Activated CD8-positive, alpha-beta memory T cell treated with anti-CD3 and anti-CD28 coated beads, Interleukin-2, amount 10 ng/mL, durations not matched to agents 7 days and 5 days (primary cell): ENCODE results near the gene FCMR. TPM values are rescaled to one million over a fixed set of nuclear protein-coding genes. Genes with fewer than 3 reads are reported as not detected.

Source experiments
- ATAC-seq: fragments of 150-1000 bp; cut with Tn5 transposase; one replicate; pipeline ENCODE4 v1.10.0; 2021; ENCODE audit warnings: moderate library complexity
- CTCF ChIA-PET: fragments of 350-600 bp; sonication (Branson Sonifier 250); formaldehyde crosslinking; loops from one replicate; lab custom pipeline; 2021; ENCODE audit warnings: antibody characterized with exemption; lab: Charles Lee
- DNase-seq: peaks from one replicate; pipeline ENCODE4 v3.0.0-alpha.2; 2020
- H3K27ac Mint-ChIP-seq: one replicate; pipeline ENCODE4 v1.8.0; 2021; ENCODE audit warnings: mild to moderate bottlenecking, mixed read lengths
- H3K27me3 Mint-ChIP-seq: one replicate; pipeline ENCODE4 v1.8.0; 2021; ENCODE audit warnings: mixed read lengths
- H3K36me3 Mint-ChIP-seq: one replicate; pipeline ENCODE4 v1.8.0; 2021; ENCODE audit warnings: mild to moderate bottlenecking, mixed read lengths
- H3K4me1 Mint-ChIP-seq: one replicate; pipeline ENCODE4 v1.8.0; 2021; ENCODE audit warnings: mixed read lengths
- H3K4me3 Mint-ChIP-seq: one replicate; pipeline ENCODE4 v1.8.0; 2021; ENCODE audit warnings: mild to moderate bottlenecking, moderate library complexity, mixed read lengths
- H3K9me3 Mint-ChIP-seq: one replicate; pipeline ENCODE4 v1.8.0; 2022; ENCODE audit warnings: low read depth, mixed read lengths
- total RNA-seq, 2 experiments: library from RNA; stranded (reverse); gene quantifications; one replicate each; pipeline ENCODE4 v1.2.3, GENCODE V29; 2021

Gene FCMR
- total RNA-seq, 2 experiments from 2014 or later = 33.0 to 37.2 TPM

DNA sequence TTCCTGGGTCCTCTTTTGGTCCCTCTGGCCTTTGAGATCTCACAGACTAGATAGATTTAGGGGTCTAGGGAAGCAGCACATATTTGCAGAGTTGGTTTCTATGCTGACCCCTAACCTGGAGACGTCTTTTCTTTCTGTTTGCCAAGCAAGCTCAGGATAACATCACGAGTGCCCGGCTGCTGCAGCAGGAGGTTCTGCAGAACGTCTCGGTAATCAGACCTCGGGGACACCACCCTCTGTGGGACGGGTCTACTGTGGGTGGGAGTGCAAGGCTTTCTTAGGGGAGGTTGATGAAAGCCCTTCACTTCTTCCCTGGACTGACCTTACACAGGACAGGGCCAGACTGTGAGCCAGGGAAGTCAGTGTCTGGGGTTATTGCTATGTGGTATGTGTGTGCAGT lies 21.6 kb downstream of the FCMR start:
- Mint-ChIP-seq H3K27ac (no peak overlapping the region), H3K4me3 (no peak overlapping the region), H3K27me3 (peaks cover 2% of the 10 kb centered on the region), H3K36me3 (peaks cover 13% of the 10 kb centered on the region), H3K4me1 (peaks cover 16% of the 10 kb centered on the region), H3K9me3 (no peaks in the 10 kb centered on the region)
- CTCF ChIA-PET = interaction anchor here (0.8 to 2.6 kb wide), 4 partner anchors 9 to 174 kb away, joined by 3 to 11 read pairs (median 6); no protein-coding TSS in a partner anchor
- DNase-seq = no peak
- ATAC-seq = no peak

- Mint-ChIP-seq H3K36me3 (peaks cover 10% of the 10 kb centered on the region), H3K4me3 (no peak overlapping the region), H3K4me1 (peaks cover 12% of the 10 kb centered on the region), H3K27ac (no peak overlapping the region), H3K9me3 (no peaks in the 10 kb centered on the region), H3K27me3 (peaks cover 2% of the 10 kb centered on the region)
- ATAC-seq (no peak), DNase-seq (peak; percentile 18)
- CTCF ChIA-PET = interaction anchor here (0.8 to 2.6 kb wide), 4 partner anchors 9 to 173 kb away, joined by 3 to 11 read pairs (median 6); no protein-coding TSS in a partner anchor
These were observed 22.0 kb downstream of the FCMR start for GRCh38 chr1:206899717-206900116.

- Mint-ChIP-seq H3K9me3 (no peaks in the 10 kb centered on the region), H3K27ac (no peak overlapping the region), H3K4me3 (no peak overlapping the region), H3K27me3 (peaks cover 2% of the 10 kb centered on the region), H3K4me1 (peaks cover 11% of the 10 kb centered on the region), H3K36me3 (peaks cover 5% of the 10 kb centered on the region)
- CTCF ChIA-PET = interaction anchor here (1.0 kb wide), 1 partner anchor 164 kb away, joined by 3 read pairs; no protein-coding TSS in a partner anchor
- DNase-seq (peak; percentile 31), ATAC-seq (no peak)
These were observed 22.8 kb downstream of the FCMR start for GRCh38 chr1:206898915-206899431.

DNA sequence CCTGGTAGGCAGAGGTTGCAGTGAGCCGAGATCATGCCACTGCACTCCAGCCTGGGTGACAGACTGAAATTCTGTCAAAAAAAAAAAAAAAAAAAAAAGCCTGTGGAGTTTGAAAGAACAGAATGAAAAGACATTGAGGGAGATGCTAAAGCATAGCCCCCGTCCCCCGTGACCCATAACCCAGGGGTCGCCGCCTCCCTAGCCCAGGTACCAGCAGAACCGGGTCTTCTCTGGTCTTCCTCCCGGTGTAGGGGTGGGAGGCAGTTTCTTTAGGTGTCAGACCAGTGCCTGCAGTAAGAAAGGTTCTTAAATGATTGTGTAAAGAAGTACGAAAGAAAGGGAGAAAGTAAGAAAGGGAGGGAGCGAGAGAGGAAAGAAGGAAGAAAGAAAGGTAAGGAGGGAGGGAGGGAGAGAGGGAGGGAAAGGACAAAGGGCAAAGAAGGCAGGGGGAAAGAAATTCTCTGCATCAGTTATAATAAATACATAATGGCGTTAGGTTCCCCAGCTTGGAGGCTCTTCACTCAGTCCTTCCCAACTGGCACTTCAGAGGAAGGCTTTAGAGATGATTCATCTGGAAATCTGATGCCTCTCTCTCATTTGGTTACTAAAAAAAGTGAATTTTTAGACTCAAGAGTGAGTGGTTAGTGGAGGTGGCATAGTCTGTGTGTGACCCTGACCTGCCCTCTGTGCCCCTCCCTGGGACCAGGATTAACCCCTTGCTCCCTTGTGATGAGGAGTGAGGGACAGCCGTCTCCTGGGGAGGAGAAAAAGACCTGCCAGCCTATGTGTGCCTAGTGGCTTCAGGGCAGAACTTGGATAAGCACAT lies 23.4 kb downstream of the FCMR start:
- peaks cover 2% of the 10 kb centered on the region for H3K36me3 Mint-ChIP-seq
- CTCF ChIA-PET = interaction anchor here (0.7 to 1.0 kb wide), 2 partner anchors 164 to 449 kb away, joined by 3 read pairs; no protein-coding TSS in a partner anchor
- peaks cover 11% of the 10 kb centered on the region for H3K4me1 Mint-ChIP-seq
- H3K27ac Mint-ChIP-seq = no peak overlapping the region
- H3K27me3 Mint-ChIP-seq = peaks cover 2% of the 10 kb centered on the region
- DNase-seq (peak; percentile 16), ATAC-seq (no peak)
- no peaks in the 10 kb centered on the region for H3K9me3 Mint-ChIP-seq
- no peak overlapping the region for H3K4me3 Mint-ChIP-seq

GRCh38 chr1:206897175-206897574 lies 24.6 kb downstream of the FCMR start, which contains the start of gene IL24:
Gene IL24, plus strand, starts transcription at chr1:206897443. Its CDS starts 390 bp downstream, at chr1:206897833.
- H3K4me1 Mint-ChIP-seq = peaks cover 11% of the 10 kb centered on the region
- CTCF ChIA-PET = interaction anchor here (0.6 to 2.2 kb wide), 3 partner anchors 13 to 353 kb away, joined by 3 to 9 read pairs (median 3); no protein-coding TSS in a partner anchor
- no peak within 1 kb of the TSS for H3K4me3 Mint-ChIP-seq
- H3K27ac Mint-ChIP-seq = no peak within 1 kb of the TSS
- DNase-seq (peak; percentile 38), ATAC-seq (no peak)
- no peaks in the 10 kb centered on the region for H3K9me3 Mint-ChIP-seq
- no peaks in the 10 kb centered on the region for H3K36me3 Mint-ChIP-seq
- H3K27me3 Mint-ChIP-seq = peaks cover 2% of the 10 kb centered on the region

DNA sequence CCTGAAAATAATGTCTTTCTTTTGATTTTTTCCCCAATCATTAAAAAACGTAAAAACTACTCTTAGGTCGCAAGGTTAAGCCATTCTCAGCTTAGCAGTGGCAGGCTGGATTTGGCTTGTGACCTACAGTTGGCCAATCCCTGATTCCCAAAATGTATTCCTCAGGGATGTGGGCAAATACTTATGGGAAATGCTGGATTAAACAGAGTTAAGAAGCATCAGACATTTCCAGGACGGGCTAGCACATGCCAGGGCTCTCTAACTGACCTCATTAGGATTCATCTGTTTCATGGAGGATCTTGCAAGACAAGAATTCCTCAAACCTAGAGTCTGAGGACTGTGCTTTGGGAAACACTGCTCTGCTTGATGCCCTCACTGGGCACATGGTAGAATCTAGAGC lies 25.5 kb downstream of the FCMR start:
- no peak for ATAC-seq
- Mint-ChIP-seq H3K27ac (no peak overlapping the region), H3K27me3 (peaks cover 2% of the 10 kb centered on the region), H3K4me1 (peaks cover 11% of the 10 kb centered on the region), H3K9me3 (no peaks in the 10 kb centered on the region), H3K4me3 (no peak overlapping the region), H3K36me3 (no peaks in the 10 kb centered on the region)
- CTCF ChIA-PET = interaction anchor here (1.0 to 2.2 kb wide), 3 partner anchors 9 to 16 kb away, joined by 3 to 9 read pairs (median 5); no protein-coding TSS in a partner anchor
- DNase-seq = peak; percentile 2

DNA sequence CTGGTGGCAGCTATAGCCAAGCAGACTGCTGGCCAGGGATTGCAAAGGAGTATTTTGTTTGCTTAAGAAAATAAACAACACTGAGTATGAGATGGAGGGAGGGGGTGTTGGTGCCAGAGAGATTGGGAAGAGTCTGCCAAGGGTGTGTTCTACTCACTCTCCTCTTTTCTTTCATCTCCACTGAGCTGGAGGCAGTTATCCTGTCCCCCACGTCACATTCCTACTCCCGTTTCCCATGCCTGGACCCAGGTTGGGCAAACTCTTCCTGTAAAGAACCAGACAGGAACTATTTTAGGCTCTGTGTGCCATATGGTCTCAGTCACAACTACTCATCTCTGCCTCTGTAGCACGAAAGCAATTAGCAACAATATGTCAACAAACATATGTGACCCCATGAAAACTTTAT lies 25.9 kb downstream of the FCMR start:
- no peaks in the 10 kb centered on the region for H3K36me3 Mint-ChIP-seq
- peaks cover 2% of the 10 kb centered on the region for H3K27me3 Mint-ChIP-seq
- DNase-seq (peak; percentile 23), ATAC-seq (no peak)
- H3K27ac Mint-ChIP-seq = no peak overlapping the region
- peaks cover 13% of the 10 kb centered on the region for H3K4me1 Mint-ChIP-seq
- H3K9me3 Mint-ChIP-seq = no peaks in the 10 kb centered on the region
- CTCF ChIA-PET = interaction anchor here (1.0 to 2.2 kb wide), 3 partner anchors 9 to 38 kb away, joined by 3 to 9 read pairs (median 5); no protein-coding TSS in a partner anchor
- no peak overlapping the region for H3K4me3 Mint-ChIP-seq

- H3K4me3 Mint-ChIP-seq = no peak overlapping the region
- CTCF ChIA-PET = interaction anchor here (0.7 to 1.6 kb wide), 2 partner anchors 17 to 39 kb away, joined by 3 to 5 read pairs; no protein-coding TSS in a partner anchor
- peaks cover 18% of the 10 kb centered on the region for H3K4me1 Mint-ChIP-seq
- ATAC-seq (no peak), DNase-seq (no peak)
- no peaks in the 10 kb centered on the region for H3K36me3 Mint-ChIP-seq
- peaks cover 2% of the 10 kb centered on the region for H3K27me3 Mint-ChIP-seq
- H3K27ac Mint-ChIP-seq = no peak overlapping the region
- no peaks in the 10 kb centered on the region for H3K9me3 Mint-ChIP-seq
These were observed 26.4 kb downstream of the FCMR start for GRCh38 chr1:206895325-206895724.

- CTCF ChIA-PET = interaction anchor here (1.2 kb wide), 1 partner anchor 89 kb away, joined by 4 read pairs; no protein-coding TSS in a partner anchor
- peaks cover 24% of the 10 kb centered on the region for H3K4me1 Mint-ChIP-seq
- no peak overlapping the region for H3K27ac Mint-ChIP-seq
- H3K4me3 Mint-ChIP-seq = no peak overlapping the region
- DNase-seq = no peak
- no peaks in the 10 kb centered on the region for H3K9me3 Mint-ChIP-seq
- no peak for ATAC-seq
- H3K36me3 Mint-ChIP-seq = no peaks in the 10 kb centered on the region
- H3K27me3 Mint-ChIP-seq = peaks cover 2% of the 10 kb centered on the region
These were observed 28.4 kb downstream of the FCMR start for GRCh38 chr1:206893380-206893779.

GRCh38 chr1:206892351-206892984 lies 29.3 kb downstream of the FCMR start:
- Mint-ChIP-seq H3K27me3 (peaks cover 4% of the 10 kb centered on the region), H3K4me1 (peaks cover 22% of the 10 kb centered on the region), H3K27ac (no peak overlapping the region), H3K9me3 (no peaks in the 10 kb centered on the region), H3K4me3 (no peak overlapping the region), H3K36me3 (no peaks in the 10 kb centered on the region)
- CTCF ChIA-PET = interaction anchor here (1.2 kb wide), 1 partner anchor 90 kb away, joined by 4 read pairs; no protein-coding TSS in a partner anchor
- ATAC-seq (no peak), DNase-seq (no peak)

DNA sequence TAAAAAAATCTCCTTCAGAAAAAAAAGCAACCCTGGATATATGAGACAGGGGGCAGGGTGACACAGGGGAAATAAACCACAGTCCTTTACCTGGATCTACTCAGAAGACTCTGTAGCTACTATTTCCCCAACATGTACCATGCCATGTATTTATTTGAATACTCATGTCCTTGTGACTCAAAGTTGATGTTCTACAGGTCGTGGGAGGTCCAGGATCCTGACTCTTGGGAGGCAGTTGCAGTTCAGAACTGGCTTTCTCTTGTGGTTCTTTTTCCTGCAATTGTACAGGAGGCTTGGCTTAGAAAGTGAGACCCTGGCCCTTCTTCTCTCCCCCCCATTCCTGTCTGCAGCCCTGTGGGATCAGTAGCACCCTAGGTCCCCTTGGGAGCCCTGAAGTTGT lies 30.3 kb downstream of the FCMR start:
- CTCF ChIA-PET = no interaction called here
- H3K27me3 Mint-ChIP-seq = peaks cover 8% of the 10 kb centered on the region
- no peaks in the 10 kb centered on the region for H3K9me3 Mint-ChIP-seq
- peaks cover 13% of the 10 kb centered on the region for H3K4me1 Mint-ChIP-seq
- no peak overlapping the region for H3K27ac Mint-ChIP-seq
- H3K4me3 Mint-ChIP-seq = no peak overlapping the region
- no peaks in the 10 kb centered on the region for H3K36me3 Mint-ChIP-seq
- no peak for DNase-seq
- ATAC-seq = no peak

DNA sequence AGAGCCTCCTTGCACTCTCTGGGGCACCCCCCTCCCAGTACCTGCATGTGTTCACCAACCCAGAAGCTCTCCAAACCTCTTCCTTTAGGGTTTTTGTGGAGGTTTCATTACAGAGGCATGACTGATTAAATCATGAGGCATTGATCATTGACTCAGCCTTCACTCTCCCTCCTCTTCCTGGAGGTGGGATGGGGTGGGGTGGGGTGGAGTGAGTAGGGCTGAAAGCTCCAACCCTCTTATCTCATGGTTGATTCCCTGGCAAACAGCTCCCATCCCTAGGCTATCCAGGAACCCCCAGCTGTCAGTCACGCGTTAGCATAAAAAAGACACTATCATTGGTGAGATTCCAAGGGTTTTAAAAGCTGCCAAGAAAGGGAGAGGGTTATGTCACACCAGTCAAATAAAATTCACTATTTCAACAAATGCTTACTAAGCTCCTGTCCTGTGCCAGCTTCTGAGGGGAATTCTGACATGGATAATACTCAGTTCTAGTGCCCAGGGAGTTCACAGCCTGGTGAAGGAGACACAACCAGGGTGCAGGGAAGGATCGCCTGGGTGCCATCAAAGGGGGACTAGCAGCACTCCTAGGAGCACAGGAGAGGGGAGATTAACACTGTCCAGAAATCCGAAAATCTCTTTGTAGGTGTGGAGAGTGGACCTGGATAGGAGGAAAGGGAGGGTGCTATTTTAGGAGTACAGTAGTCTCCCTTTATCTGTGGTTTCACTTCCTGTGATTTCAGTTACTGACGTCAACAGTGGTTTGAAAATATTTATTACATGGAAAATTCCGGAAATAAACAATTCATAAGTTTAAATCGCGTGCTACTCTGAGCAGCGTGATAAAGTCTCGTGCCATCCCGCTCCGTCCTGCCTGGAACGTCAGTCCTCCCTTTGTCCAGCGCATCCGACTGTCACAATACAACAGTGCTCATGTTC lies 31.3 kb downstream of the FCMR start:
- Mint-ChIP-seq H3K4me1 (peaks cover 13% of the 10 kb centered on the region), H3K36me3 (no peaks in the 10 kb centered on the region), H3K4me3 (no peak overlapping the region), H3K27me3 (peaks cover 13% of the 10 kb centered on the region), H3K27ac (peak overlapping the region; percentile 26), H3K9me3 (no peaks in the 10 kb centered on the region)
- no peak for ATAC-seq
- no peak for DNase-seq
- CTCF ChIA-PET = interaction anchor here (0.8 kb wide), 1 partner anchor 22 kb away, joined by 3 read pairs; no protein-coding TSS in a partner anchor
